Measurements from ENCODE around the gene TIPARP.

The TIPARP gene, protein sequence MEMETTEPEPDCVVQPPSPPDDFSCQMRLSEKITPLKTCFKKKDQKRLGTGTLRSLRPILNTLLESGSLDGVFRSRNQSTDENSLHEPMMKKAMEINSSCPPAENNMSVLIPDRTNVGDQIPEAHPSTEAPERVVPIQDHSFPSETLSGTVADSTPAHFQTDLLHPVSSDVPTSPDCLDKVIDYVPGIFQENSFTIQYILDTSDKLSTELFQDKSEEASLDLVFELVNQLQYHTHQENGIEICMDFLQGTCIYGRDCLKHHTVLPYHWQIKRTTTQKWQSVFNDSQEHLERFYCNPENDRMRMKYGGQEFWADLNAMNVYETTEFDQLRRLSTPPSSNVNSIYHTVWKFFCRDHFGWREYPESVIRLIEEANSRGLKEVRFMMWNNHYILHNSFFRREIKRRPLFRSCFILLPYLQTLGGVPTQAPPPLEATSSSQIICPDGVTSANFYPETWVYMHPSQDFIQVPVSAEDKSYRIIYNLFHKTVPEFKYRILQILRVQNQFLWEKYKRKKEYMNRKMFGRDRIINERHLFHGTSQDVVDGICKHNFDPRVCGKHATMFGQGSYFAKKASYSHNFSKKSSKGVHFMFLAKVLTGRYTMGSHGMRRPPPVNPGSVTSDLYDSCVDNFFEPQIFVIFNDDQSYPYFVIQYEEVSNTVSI

DNA sequence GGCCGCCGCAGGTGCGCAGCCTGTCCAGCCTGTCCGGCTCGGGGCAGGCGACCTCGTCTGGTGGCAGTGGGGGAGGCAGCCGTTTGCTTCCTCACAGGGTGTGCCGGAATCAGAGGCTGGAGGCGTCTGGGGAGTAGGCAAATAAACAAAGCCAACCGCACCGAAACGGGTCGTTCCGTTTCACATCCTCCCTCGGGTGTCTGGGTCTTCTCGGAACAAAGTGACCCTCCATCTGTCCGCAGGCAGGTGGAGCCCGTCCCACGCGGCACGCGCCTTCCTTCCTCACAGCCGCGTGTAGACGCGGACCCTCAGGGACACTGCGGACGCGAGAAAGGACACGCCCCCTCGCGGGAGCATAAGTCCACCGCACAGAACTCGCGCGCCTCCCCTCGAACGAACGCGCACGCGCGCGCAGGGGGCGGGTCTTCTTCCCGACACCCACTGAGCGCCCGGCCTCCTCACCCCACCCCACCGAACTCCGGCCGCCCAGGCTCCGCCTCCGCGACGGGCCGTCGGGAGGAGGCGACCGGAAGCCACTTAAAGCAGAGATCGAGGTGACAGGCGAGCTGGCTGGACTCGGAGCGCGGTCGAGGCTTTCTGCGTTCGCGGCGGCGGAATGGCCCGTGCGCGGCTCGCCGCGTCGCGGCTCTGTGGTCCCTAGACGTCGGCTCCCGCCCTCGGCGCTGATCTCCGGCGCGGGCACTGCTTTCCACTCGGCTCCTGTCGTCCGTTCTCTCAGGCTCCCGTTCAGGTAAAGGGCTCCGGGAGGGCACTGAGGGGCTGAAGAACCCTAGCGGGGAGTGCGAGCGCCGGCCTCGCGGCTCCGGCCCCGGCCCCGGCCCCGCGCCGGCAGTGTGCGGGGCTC, at the start of gene TIPARP:
Gene TIPARP (plus strand): TSS at position 545 of the 865 bp plus-strand sequence. CDS start 3,108 bp downstream, outside the sequence.
- peak; percentile 98 for DNase-seq

DNA sequence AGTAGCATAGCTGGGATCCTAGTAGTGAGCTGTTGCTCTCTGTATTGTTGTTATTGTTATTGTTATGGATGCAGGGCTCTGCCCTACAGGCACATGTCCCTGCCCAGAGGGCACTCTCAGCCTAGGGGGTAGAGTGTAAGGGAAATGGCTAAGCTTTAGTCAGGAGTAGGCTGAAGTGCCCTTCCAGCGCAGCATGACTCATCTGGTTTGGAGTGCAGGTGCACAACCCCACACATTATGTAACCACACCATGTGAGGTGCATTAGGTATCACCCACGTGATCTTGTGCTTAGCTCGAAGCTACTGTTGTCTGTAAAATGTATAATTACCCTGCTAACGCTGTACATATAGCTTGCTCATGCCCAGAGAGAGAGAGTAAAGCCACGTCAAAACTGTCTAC, 48.3 kb upstream of the TIPARP start:
- DNase-seq, result no peak

DNA sequence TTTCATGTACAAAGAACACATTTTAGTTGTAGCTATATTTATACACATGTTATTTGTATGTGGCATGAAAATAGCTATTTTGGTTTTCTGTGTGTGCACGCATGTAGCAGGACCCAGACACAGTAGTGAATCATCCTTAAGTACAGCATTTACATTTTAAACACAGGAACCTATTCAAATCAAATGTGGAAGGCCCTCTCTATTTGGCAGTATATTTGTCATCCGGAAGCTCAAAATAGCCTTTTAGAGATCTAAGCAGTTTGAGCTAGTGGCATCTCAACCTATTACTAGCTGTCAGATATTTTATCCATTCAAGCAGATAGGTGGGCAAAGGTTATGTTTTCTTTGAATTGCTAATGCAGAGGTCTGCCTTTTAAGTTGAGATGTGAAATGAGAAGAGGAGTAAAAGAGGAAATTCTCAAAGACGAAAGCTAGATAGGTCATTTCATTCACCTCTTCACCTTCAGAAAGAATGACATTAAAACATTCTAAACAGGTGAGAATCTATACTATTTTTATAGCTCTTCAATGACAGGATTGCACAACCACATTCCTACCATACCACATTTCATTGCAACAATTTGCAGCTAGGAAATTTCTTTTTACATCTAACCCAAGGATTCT, 46.3 kb upstream of the TIPARP start:
- DNase-seq, result no peak

DNA sequence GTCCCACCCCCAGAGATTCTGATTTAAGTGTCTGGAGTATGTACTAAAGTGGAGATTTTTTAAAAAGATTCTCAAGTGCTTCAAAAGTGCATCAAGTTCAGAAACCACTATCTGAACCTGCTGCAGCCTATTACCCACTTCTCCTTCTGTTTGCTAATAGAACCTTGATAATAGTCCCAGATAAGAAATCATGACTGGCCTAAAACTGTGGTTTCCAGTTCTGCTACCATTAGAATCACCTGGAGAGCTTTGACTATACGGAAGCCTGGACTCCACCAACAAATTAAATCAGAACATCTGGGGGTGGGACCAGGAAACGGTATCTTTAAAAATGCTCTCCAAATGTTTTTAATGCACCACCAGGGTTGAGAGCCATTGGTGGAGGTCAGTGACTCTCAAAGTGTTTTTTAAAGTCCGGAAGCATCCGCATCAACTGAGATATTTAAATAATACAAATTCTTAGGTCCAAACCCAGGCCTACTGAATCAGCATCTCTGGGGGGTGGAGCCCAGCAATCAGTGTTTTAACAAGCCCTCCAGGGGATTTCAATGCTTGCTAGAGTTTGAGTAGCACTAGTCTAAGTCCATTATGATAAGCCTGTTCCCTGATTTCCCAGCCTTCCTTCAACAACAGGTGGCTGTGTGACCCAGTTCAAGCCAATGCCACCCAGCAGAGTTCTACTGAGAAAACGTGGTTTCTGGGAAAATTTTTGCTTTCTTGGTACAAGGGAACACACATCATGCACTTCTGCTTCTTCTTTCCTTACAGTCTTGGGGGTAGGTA, 45.4 kb upstream of the TIPARP start:
- DNase-seq, result no peak

DNA sequence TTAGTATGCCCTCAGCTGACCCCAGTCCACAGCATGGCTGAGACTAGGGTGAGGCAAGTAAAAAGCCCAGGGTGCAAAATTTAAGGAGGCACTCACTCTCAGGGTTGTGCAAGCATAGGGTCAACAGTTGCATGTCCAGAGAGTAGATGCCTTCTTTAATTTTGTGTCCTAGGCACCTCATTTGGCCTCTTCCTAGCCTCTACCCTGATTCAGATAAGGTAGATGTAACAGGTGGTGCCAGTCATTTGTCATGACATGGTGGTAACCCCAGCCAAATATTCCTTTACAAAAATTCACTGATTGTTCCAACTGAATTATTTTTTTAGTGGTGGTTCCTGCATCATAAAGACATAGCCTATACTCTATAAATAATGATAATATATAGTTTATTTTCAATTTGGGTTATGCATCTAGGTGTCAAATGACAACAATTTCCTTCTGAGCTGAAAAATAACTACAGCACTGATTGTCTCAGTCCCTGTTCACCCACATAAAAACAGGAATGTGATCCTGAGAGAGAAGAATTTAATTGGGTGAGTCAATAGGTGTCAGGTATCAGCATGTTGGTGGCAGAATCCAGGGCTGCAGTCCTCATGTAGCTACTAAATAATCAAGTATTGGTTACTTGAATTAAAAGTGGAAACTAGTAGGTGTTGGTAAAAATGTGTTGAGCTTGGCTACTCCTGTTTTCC, 44.2 kb upstream of the TIPARP start:
- DNase-seq, result no peak

DNA sequence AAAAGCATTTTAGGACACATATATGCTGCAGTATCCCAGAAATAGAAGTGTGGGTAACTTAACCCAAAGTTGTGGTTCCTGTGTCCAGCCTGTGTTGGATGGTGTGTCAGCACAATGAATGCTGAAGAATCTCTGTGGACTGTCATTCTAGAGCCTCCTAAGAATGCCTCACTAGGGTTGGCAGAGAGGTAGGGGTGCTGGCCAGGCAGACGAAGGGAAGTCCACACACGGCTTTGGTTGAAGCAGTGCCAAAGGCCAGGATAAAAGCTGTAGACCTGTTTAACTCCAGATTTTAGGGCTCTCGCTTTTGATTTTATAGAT, 43.7 kb upstream of the TIPARP start:
- DNase-seq, result no peak

DNA sequence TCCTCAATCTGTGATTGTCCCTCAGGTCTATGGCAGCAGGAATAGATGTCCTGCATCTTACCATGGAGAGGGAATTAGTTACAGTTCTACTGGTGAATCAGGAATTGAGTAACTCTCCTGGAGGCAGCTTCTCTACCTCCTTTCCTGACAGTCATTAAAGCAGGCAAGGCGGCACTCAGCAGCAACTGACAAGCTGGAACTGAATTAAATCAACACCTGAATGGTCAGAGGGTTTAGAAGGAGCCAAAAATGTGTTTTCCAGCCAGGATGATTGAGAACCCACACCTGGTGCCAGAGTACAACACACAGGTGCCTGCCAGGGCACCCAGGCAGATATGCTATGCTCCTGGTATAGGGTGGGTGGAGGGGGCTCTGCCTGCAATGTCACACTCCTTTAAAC, 43.1 kb upstream of the TIPARP start:
- DNase-seq, result no peak

DNA sequence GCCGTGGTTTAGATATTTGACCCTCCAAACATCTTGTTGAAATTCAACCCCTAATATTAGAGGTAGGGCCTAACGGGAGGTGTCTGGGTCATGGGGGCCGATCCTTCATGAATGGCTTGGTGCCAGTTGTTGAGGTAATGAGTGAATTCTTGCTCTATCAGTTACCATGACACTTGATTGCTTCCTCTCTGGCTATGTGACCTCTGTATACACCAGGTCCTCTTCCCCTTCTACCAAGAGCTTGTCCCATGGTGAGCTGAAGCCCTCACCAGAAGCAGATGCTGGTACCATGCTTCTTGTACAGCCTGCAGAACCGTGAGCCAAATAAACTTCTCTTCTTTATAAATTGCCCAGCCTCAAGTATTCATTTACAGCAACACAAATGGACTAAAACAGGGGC, 41.8 kb upstream of the TIPARP start:
- no peak for DNase-seq

DNA sequence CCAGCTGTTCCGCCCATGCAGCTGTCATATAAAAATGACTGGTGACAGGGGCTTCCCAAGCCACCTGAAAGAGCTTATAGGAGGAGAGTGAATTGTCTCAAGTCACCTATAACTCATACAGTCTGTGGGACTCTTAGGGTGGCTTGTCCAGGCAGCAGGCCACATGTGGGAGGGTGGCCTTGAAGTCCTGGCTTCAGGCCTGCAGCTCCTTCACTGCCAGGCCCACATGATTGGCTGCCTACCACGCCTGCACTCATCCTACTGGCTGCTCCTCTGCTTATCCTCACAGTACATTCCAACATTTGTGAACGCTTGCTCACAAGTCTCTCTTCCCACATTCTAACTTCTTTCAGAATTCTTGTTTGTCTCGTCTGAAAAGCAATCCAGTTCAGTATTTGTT, 41.1 kb upstream of the TIPARP start:
- DNase-seq, result no peak

DNA sequence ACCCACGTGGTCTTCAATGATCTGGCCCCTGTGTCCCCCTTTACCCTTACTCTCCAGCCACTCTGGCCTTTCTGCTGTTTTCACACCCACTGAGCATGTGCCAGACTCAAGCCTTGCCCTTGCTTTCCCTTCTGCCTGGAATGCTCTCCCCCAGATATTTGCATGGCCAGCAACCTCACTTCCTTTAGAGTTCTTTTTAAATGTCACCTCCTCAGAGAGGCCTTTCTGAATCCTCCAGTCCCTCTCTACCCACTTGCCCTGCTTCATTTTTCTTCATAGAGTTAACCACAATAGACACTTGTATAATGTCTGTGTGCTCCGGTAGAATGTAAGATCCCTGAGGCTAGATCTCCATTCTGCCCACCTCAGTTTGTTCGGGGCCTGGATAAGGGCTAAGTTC, 39.4 kb upstream of the TIPARP start:
- DNase-seq, result no peak

DNA sequence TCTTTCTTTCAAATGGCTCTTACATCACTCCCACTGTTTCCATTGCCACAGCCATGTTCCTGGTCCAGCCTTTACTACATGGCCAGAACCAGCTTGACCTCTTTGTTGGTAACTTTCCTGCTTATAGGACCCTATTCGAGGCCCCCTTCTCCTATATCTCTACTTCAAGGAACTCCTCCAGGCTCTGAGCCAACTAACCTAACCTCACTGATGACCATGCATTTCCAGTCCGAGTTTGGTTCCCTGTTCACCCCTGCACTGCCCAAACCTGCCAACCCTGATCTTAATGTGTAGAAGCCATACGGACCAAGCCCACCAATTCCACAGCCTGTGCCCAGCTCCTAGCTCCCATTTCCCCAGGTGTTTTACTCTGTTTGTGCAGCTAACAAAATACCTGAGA, 38.4 kb upstream of the TIPARP start:
- DNase-seq, result no peak

DNA sequence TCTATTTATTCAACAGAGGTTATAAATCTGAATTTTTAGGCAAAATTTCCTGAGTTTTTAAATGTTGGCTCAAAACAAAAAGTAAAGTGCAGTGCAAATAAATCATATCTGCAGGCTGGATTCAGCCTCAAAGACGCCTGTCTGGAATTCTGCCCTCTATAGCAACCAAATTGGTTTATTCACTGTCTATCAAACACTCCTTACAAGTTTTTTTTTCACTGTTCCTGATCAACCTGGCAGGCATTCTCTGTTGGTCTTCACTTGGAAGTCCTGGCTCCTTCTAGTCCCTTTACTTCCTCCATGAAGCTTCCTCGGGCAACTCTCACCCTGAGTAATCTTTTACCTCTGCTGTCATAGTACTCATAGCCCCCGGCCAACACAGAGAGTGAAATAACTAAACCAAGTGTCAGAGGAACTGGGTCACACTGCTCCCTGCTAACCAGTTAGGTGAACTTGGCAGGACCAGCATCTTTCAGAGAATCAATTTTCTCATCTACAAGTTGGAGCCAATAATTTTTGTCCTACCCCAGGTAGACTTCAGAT, 36.8 kb upstream of the TIPARP start:
- no peak for DNase-seq

DNA sequence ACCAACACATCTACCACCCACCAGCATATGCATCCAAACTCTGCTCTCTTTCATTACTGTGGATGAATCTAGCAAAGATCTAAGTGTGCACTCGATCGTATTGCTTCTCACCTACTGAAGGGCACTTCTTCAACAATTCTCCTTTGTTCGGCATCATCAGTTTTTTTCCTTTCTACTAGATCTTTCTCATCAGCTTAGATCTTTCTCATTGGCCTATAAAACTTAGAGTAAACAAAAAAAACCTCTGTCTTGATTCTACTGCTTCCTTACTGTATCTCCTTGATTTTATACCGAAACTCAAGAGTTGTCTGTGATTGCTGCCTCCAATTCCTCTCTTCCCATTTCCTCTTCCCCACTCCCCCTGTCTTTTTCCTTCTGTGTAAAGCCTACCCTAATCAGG, 36.1 kb upstream of the TIPARP start:
- no peak for DNase-seq

DNA sequence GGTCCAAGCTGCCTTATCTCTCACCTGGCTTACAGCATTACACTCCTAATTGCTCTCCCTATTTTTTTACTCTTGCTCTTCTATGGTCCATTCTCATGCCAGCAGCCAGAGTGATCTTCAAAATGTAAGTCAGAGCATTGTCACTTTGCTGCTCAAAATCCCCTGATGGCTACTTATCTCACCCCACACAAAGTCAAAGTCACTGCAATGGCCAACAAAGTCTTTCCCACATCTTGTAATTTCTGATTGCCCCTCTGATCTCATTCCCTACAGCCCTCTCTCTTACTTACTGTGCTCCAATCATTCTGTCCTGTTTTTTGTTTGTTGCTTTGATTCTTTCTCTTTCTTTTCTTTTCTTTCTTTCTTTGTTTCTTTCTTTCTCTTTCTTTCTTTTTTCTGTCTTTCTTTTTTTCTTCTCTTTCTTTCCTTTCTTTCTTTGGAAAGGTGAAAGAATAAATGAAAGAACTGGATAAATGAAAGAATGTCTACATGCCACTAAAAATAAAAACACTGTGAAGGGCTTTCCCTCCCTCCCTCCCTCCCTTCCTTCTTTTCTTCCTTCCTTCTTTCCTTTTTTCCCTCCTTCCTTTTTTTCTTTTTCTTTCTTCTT, 34.9 kb upstream of the TIPARP start:
- DNase-seq, result no peak

DNA sequence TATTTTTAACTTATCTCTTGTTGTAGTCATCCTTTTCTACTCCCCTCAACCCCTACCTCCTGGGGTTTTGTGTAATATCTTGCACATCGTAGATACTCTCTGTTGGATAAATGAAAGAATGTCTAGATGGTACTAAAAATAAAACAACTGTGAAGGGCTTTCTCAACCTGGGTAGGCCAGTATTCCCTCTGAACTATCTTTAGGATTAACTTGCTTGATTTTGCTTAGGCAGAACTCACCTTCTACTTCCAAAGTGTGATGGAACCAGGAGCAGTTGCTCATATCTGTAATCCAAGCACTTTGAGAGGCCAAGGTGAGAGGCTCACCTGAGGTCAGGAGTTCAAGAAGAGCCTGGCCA, 32.8 kb upstream of the TIPARP start:
- DNase-seq, result no peak

DNA sequence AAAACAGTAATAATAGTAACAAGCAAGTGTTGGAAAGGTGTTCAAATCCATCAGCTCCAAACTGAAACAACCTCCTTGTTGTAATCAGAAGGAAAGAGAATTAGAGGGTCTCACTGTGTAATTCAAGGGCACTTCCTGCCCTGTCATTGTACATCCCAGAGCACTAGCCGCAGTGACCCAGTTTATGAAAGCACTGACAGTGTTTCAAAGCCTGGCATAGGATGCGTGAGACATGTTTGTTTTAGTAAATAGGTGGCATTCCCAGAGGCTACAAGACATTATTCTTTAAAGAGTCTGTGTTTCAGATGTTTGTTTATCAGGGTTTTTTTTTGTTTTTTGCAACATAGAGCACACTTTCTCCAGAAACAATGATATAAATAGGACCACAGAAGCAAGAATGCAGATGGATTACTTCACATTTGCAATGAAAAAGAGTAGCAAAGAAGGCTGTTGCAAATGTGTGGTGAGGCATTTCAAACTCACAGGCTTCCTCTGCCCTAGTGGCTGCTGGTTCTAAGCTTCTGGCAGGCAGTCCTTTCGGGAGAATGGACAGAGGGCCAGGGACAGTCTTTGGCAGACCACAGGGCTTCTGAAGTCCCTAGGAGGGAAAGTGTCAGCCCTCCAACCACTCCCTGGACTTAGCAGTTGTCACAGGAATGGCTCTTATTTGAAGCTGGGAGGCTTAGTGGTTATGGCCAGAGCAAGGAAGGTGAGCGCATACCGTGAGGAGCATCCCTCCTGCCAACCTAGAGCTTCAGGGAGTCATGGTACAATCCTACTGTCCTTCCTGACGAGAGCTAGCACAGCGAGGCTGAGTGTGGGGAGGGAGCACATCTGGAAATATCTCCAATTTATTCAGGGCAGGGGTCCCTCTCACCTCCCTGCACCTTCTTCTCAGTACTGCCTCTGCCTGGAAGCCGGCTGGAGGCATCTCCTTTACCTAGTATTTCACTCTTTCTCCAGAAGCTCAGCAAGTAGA, 31.4 kb upstream of the TIPARP start:
- peak; percentile 18 to 42 for DNase-seq

DNA sequence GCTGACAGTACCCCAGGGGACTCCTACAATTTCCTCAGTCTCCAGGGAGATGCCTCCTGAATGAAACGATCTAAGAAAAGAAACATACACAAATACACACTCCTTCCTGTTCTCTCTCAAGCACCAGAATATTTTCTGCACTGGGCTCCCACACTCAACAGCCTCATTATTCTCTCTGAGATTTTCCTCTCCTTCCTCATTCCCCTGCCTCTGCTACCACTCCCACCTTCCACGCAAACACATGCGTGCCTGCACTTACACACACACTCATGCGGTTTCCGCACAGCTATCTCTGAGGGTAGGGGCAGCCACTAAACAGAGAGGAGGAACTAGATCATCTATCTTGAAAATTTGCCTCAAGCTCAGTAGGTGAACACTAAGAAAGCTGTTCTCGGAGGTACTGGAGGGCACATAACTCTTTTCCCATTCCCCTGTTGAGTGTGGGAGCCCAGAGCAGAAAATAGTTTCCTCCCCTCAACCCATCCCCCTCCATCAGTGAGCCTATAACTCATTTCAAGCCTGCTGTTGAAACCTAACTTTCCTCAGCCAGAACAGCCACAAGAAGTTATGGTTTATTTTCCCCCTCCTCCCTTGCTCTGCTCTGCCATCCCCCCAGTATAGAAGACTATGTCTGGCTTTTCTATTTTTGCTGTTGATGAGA, 30.5 kb upstream of the TIPARP start:
- peak; percentile 90 to 91 for DNase-seq

DNA sequence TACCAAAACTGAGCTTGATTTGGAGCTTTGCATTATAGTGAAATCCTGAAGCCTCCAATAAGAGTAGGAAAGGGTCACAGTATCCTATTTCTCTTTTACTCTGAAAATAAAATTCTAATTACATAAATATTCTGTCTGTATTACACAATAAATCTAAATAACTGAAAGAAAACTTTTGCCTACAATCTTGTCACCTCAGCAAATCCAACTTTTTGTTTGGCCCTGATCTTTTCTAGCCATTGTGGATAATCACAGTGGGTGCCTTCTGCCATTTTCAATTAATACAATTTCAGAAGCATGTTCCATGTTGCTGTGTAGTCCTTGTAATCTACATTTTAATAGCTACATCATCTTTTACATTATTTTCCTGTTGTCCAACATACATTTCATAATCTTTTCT, 29.4 kb upstream of the TIPARP start:
- no peak for DNase-seq

DNA sequence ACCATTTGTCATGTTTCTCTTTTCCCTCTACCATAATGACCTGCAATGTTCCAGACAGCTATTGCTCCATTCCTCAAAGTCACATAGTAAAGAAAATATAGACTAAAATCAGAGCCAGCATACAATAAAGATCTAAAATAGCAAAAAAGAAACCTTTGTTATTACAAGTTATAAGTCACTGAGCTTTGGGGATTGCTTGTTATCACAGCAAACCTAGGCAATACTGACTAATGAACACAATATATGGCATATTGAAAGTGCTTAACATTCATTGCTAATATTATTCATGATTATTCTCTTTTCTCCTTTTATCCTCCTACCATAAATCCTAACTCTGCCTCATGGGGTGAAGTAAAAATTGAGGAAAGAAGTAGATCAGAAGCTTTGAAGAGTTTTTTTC, 27.4 kb upstream of the TIPARP start:
- DNase-seq, result no peak
